Heart left ventricle (tissue), 13 donors: ENCODE measurements around the gene SLC25A28.

Source experiments
- POLR2A ChIP-seq, 2 donors: fragments of 450-650 bp; IDR thresholded peaks; one replicate each; pipeline ENCODE4 v1.6.1; 2017; ENCODE audit warnings: antibody characterized with exemption in 2 of 2, mild to moderate bottlenecking in 2 of 2, moderate library complexity in 2 of 2
- TF ChIP-seq, protein P1 (sequence below), 12 donors: fragments of 200-600 bp; sonication (generic) in 4 of 12; IDR thresholded peaks; one replicate each; pipeline versions ENCODE4 v1.5.0 to v1.8.0; 2018 to 2022; ENCODE audit warnings: antibody characterized with exemption in 12 of 12, mild to moderate bottlenecking in 5 of 12
- donor health status: ischemic (EF 13 %, LVEDD 7.1; RV severe dilation, severe dysfunction).
- donor health status: DM: no; HTN: yes; CAD: no.
- donor health status: DM: no; HTN: no; CAD: no.
- donor health status: ischemic (EF 25% LVEDD 6.9; RV normal size, moderate dysfunction).
- donor health status: ischemic (EF 25% LVEDD 5.7; RV mildly dilated, moderate dysfunction).
- donor health status: ischemic (EF 35%, LVEDD 5.7; RV mildly dilated, moderate dysfunction).
- donor health status: nonischemic (EF 11% LVEDD 7.7; RV severe dilation, severe dysfunction).
- donor health status: DM: yes; HTN: yes; CAD: no.
- donor health status: PGD.
- donor health status: ischemic (EF 29% LVEDD 5.4; RV normal size, mild dysfunction).
- donor health status: nonischemic (EF 23%, LVEDD 6.1; RV moderate dilation, normal function).

DNA sequence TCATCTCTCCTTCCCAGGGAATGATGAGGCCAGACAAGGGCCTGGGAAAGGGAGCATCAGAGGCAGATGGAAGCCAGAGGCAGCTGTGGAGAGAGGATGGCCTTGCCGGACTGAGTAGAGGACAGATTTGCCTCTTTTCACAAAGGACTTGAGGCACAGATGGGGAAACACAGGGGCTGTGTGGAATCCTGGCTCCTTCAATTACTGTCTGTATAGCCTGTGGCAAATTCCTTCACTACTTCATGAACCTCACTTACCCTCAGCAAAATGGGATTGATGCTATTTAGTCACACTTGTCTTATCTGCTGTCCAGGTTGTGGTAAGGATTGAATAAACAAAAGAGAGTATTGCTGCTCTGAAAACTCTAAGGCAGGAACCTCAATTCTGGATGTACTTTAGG is 40.3 kb downstream of the SLC25A28 start:
- TF ChIP-seq POLR2A (IDR thresholded peaks at IDR 0.05) = no peak
- TF ChIP-seq, protein P1, sequence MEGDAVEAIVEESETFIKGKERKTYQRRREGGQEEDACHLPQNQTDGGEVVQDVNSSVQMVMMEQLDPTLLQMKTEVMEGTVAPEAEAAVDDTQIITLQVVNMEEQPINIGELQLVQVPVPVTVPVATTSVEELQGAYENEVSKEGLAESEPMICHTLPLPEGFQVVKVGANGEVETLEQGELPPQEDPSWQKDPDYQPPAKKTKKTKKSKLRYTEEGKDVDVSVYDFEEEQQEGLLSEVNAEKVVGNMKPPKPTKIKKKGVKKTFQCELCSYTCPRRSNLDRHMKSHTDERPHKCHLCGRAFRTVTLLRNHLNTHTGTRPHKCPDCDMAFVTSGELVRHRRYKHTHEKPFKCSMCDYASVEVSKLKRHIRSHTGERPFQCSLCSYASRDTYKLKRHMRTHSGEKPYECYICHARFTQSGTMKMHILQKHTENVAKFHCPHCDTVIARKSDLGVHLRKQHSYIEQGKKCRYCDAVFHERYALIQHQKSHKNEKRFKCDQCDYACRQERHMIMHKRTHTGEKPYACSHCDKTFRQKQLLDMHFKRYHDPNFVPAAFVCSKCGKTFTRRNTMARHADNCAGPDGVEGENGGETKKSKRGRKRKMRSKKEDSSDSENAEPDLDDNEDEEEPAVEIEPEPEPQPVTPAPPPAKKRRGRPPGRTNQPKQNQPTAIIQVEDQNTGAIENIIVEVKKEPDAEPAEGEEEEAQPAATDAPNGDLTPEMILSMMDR (IDR thresholded peaks at IDR 0.05) = no peak
